Neural cell (in vitro differentiated cells): Measurements from ENCODE around the gene CELA3B. TPM values are rescaled to one million over a fixed set of nuclear protein-coding genes. Genes with fewer than 3 reads are reported as not detected.

ENCODE experiments used
- H2AFZ ChIP-seq: fragments of 200-600, 300-800 bp; sonication (generic), shearing (Covaris generic); 2 replicates; pipeline ENCODE4 v1.6.0; 2014; ENCODE audit warnings: low read depth, mild to moderate bottlenecking, antibody characterized with exemption, low read length, moderate library complexity
- H3F3A ChIP-seq: fragments of 200-600 bp; shearing (Covaris generic); 2 replicates; pipeline ENCODE4 v1.6.1; 2016; ENCODE audit warnings: mild to moderate bottlenecking, moderate library complexity, mixed read lengths, antibody characterized with exemption, low read length; ENCODE audit not compliant: insufficient read depth, poor library complexity, severe bottlenecking
- H3K27ac ChIP-seq: fragments of 200-600, 300-800 bp; sonication (generic), shearing (Covaris generic); 2 replicates; pipeline ENCODE4 v1.5.1; 2014; ENCODE audit warnings: mild to moderate bottlenecking, low read length, moderate library complexity
- H3K27me3 ChIP-seq: fragments of 300-800, 200-600 bp; sonication (generic), shearing (Covaris generic); 2 replicates; pipeline ENCODE4 v1.6.0; 2014; ENCODE audit warnings: mild to moderate bottlenecking, low read depth, low read length, moderate library complexity; ENCODE audit not compliant: insufficient read depth
- H3K36me3 ChIP-seq: fragments of 300-800, 200-600 bp; sonication (generic), shearing (Covaris generic); 2 replicates; pipeline ENCODE4 v1.5.1; 2014; ENCODE audit warnings: mild to moderate bottlenecking, antibody characterized with exemption, low read length, moderate library complexity; ENCODE audit not compliant: insufficient read depth
- H3K4me2 ChIP-seq: fragments of 300-800, 200-600 bp; sonication (generic), shearing (Covaris generic); 2 replicates; pipeline ENCODE4 v1.6.0; 2014; ENCODE audit warnings: mild to moderate bottlenecking, low read length
- H3K4me3 ChIP-seq: fragments of 300-800, 200-600 bp; sonication (generic), shearing (Covaris generic); 2 replicates; pipeline ENCODE4 v1.5.1; 2014; ENCODE audit warnings: mild to moderate bottlenecking, low read length, moderate library complexity
- H3K79me2 ChIP-seq: fragments of 200-600 bp; shearing (Covaris generic); replicated peaks from 2 replicates; pipeline ENCODE4 v1.6.0; 2014; ENCODE audit warnings: mild to moderate bottlenecking, low read length, moderate library complexity; ENCODE audit not compliant: insufficient read depth
- H3K9ac ChIP-seq: fragments of 300-800, 200-600 bp; sonication (generic), shearing (Covaris generic); 2 replicates; pipeline ENCODE4 v1.6.1; 2016; ENCODE audit warnings: mild to moderate bottlenecking, low read length, mixed read lengths
- H3K9me2 ChIP-seq: fragments of 200-600 bp; shearing (Covaris generic); 2 replicates; pipeline ENCODE4 v1.6.1; 2016; ENCODE audit warnings: mild to moderate bottlenecking, low read length, mixed read lengths; ENCODE audit not compliant: insufficient read depth
- H3K9me3 ChIP-seq: fragments of 200-600, 300-800 bp; sonication (generic), shearing (Covaris generic); 2 replicates; pipeline ENCODE4 v1.6.1; 2016; ENCODE audit warnings: mild to moderate bottlenecking, mixed run types, low read length, moderate library complexity, mixed read lengths
- H4K20me1 ChIP-seq: fragments of 200-600 bp; shearing (Covaris generic); 2 replicates; pipeline ENCODE4 v1.6.1; 2016; ENCODE audit warnings: mild to moderate bottlenecking, mixed run types; ENCODE audit not compliant: insufficient read depth
- CTCF ChIP-seq: fragments of 450-650 bp; IDR thresholded peaks from 2 replicates; pipeline ENCODE4 v1.5.1; 2014; ENCODE audit warnings: antibody characterized with exemption, mild to moderate bottlenecking, moderate library complexity; ENCODE audit not compliant: poor library complexity, severe bottlenecking
- EP300 ChIP-seq: fragments of 450-650 bp; conservative IDR thresholded peaks from 2 replicates; pipeline ENCODE4 v1.6.1; 2014; ENCODE audit warnings: antibody characterized with exemption, mild to moderate bottlenecking, moderate library complexity; ENCODE audit not compliant: poor library complexity, severe bottlenecking
- EZH2 ChIP-seq: fragments of 200-600, 300-800 bp; shearing (Covaris generic), sonication (generic); IDR thresholded peaks from 2 replicates; pipeline ENCODE4 v1.6.1; 2014; ENCODE audit warnings: antibody characterized with exemption, low read length, borderline replicate concordance, mild to moderate bottlenecking; ENCODE audit not compliant: insufficient read depth, poor library complexity, severe bottlenecking
- MXI1 ChIP-seq: fragments of 450-650 bp; conservative IDR thresholded peaks from 2 replicates; pipeline ENCODE4 v1.6.1; 2014; ENCODE audit warnings: antibody characterized with exemption, mild to moderate bottlenecking; ENCODE audit not compliant: poor library complexity, severe bottlenecking
- POLR2AphosphoS5 ChIP-seq: IDR thresholded peaks from 2 replicates; pipeline ENCODE4 v1.6.1; 2012
- RAD21 ChIP-seq: fragments of 450-650 bp; conservative IDR thresholded peaks from 2 replicates; pipeline ENCODE4 v1.6.1; 2014; ENCODE audit warnings: antibody characterized with exemption, mild to moderate bottlenecking, moderate library complexity
- REST ChIP-seq: IDR thresholded peaks from 2 replicates; pipeline ENCODE4 v1.6.1; 2012; ENCODE audit warnings: borderline replicate concordance
- SMC3 ChIP-seq: fragments of 450-650 bp; conservative IDR thresholded peaks from 2 replicates; pipeline ENCODE4 v1.6.1; 2014; ENCODE audit warnings: antibody characterized with exemption, mild to moderate bottlenecking, moderate library complexity; ENCODE audit not compliant: poor library complexity
- TAF1 ChIP-seq: IDR thresholded peaks from 2 replicates; pipeline ENCODE4 v1.6.1; 2012; ENCODE audit warnings: low read depth
- polyA plus RNA-seq: library from polyadenylated mRNA; depleted of rRNA; stranded (reverse); fragments of >200 nt; gene quantifications from 2 replicates; pipeline ENCODE4 v1.2.3, GENCODE V29; 2014

Gene CELA3B
- polyA plus RNA-seq, 1 donor from 2014 or later: not detected

- no peak overlapping the region for H3K9ac ChIP-seq
- H3K27me3 ChIP-seq: no peaks in the 10 kb centered on the region
- no peak overlapping the region for H2AFZ ChIP-seq
- H4K20me1 ChIP-seq: no peaks in the 10 kb centered on the region
- H3K36me3 ChIP-seq: no peaks in the 10 kb centered on the region
- no peaks in the 10 kb centered on the region for H3K79me2 ChIP-seq
- no peaks in the 10 kb centered on the region for H3K9me2 ChIP-seq
- no peaks in the 10 kb centered on the region for H3K9me3 ChIP-seq
- TF ChIP-seq MXI1 (no peak), EZH2 (no peak), CTCF (no peak), TAF1 (no peak), SMC3 (no peak), RAD21 (no peak)
- H3F3A ChIP-seq: no peaks in the 10 kb centered on the region
- H3K4me2 ChIP-seq: no peak overlapping the region
- H3K27ac ChIP-seq: no peak overlapping the region
- H3K4me3 ChIP-seq: no peak overlapping the region
These were observed 42.0 kb downstream of the CELA3B start for GRCh38 chr1:22018583-22019559.

GRCh38 chr1:22021061-22021460, 44.2 kb downstream of the CELA3B start:
- Histone ChIP-seq H3K9me2 (no peaks in the 10 kb centered on the region), H3K4me3 (no peak overlapping the region), H3K79me2 (peaks cover 4% of the 10 kb centered on the region), H3K27me3 (no peaks in the 10 kb centered on the region), H4K20me1 (no peaks in the 10 kb centered on the region), H3K36me3 (no peaks in the 10 kb centered on the region), H3K4me2 (no peak overlapping the region), H3K27ac (no peak overlapping the region), H2AFZ (no peak overlapping the region), H3K9ac (no peak overlapping the region), H3F3A (no peaks in the 10 kb centered on the region), H3K9me3 (no peaks in the 10 kb centered on the region)
- TF ChIP-seq RAD21 (no peak), MXI1 (no peak), TAF1 (no peak), POLR2AphosphoS5 (no peak), CTCF (no peak), SMC3 (no peak), EP300 (no peak), EZH2 (no peak), REST (no peak)
